GM23338 (cell line): ENCODE data around the gene C1orf116. TPM values are rescaled to one million over a fixed set of nuclear protein-coding genes. Genes with fewer than 3 reads are reported as not detected.
A peak's percentile ranks its signal among the peaks of the same experiment; 100 is the strongest.

Source experiments
- ATAC-seq: fragments of 200-7000 bp; cut with Tn5 transposase; 3 replicates; pipeline ENCODE4 v1.9.1; 2020
- DNase-seq: peaks from one replicate; pipeline ENCODE4 v3.0.0-alpha.2; 2015; ENCODE audit warnings: low spot score
- H2AFZ ChIP-seq: fragments of 200-600 bp; sonication (generic); 2 replicates; pipeline ENCODE4 v1.8.0; 2016; ENCODE audit warnings: antibody characterized with exemption, mild to moderate bottlenecking, moderate library complexity
- H3F3A ChIP-seq: fragments of 200-600 bp; sonication (generic); replicated peaks from 2 replicates; pipeline ENCODE4 v1.8.0; 2017; ENCODE audit warnings: antibody characterized with exemption, mixed run types, low read depth
- H3K27ac ChIP-seq: fragments of 200-600 bp; sonication (generic); 2 replicates; pipeline ENCODE4 v1.6.1; 2016; ENCODE audit warnings: low read depth
- H3K27me3 ChIP-seq: fragments of 200-600 bp; sonication (generic); 2 replicates; pipeline ENCODE4 v1.8.0; 2016; ENCODE audit warnings: mild to moderate bottlenecking, mixed run types, moderate library complexity; ENCODE audit not compliant: insufficient read depth
- H3K36me3 ChIP-seq: fragments of 200-600 bp; sonication (generic); 2 replicates; pipeline ENCODE4 v1.8.0; 2016; ENCODE audit warnings: mild to moderate bottlenecking; ENCODE audit not compliant: insufficient read depth
- H3K4me1 ChIP-seq: fragments of 200-600 bp; sonication (generic); 2 replicates; pipeline ENCODE4 v1.8.0; 2016; ENCODE audit warnings: mild to moderate bottlenecking, moderate library complexity; ENCODE audit not compliant: insufficient read depth
- H3K4me2 ChIP-seq: fragments of 200-600 bp; sonication (generic); 2 replicates; pipeline ENCODE4 v1.7.1; 2017; ENCODE audit warnings: mixed run types
- H3K4me3 ChIP-seq: fragments of 200-600 bp; sonication (generic); 2 replicates; pipeline ENCODE4 v1.6.1; 2016; ENCODE audit warnings: mixed run types
- H3K79me2 ChIP-seq: fragments of 200-600 bp; sonication (generic); replicated peaks from 2 replicates; pipeline ENCODE4 v1.8.0; 2017; ENCODE audit warnings: mild to moderate bottlenecking; ENCODE audit not compliant: insufficient read depth
- H3K9me2 ChIP-seq: fragments of 200-600 bp; sonication (generic); 2 replicates; pipeline ENCODE4 v1.8.0; 2017; ENCODE audit not compliant: insufficient read depth
- H4K20me1 ChIP-seq: fragments of 200-600 bp; sonication (generic); replicated peaks from 2 replicates; pipeline ENCODE4 v1.8.0; 2017; ENCODE audit warnings: mild to moderate bottlenecking; ENCODE audit not compliant: insufficient read depth
- H3K27ac Mint-ChIP-seq: 2 replicates; pipeline ENCODE4 v1.8.0; 2020; ENCODE audit warnings: inconsistent platforms, mild to moderate bottlenecking, moderate library complexity, mixed read lengths
- H3K27me3 Mint-ChIP-seq: 3 replicates; pipeline ENCODE4 v1.8.0; 2022; ENCODE audit warnings: low read depth, mild to moderate bottlenecking, moderate library complexity, mixed read lengths, inconsistent platforms; ENCODE audit not compliant: insufficient read depth, poor library complexity
- H3K36me3 Mint-ChIP-seq: 3 replicates; pipeline ENCODE4 v1.8.0; 2021; ENCODE audit warnings: low read depth, mild to moderate bottlenecking, inconsistent platforms, moderate library complexity, mixed read lengths
- H3K4me1 Mint-ChIP-seq: 3 replicates; pipeline ENCODE4 v1.8.0; 2020; ENCODE audit warnings: mild to moderate bottlenecking, inconsistent platforms, mixed read lengths
- H3K4me3 Mint-ChIP-seq: 3 replicates; pipeline ENCODE4 v1.8.0; 2021; ENCODE audit warnings: moderate library complexity, mild to moderate bottlenecking, inconsistent platforms, mixed read lengths
- H3K9me3 Mint-ChIP-seq: 3 replicates; pipeline ENCODE4 v1.8.0; 2020; ENCODE audit warnings: moderate library complexity, mild to moderate bottlenecking, inconsistent platforms, mixed read lengths
- CTCF ChIP-seq, 2 experiments: fragments of 200-600 bp in 1 of 2; sonication (generic) in 1 of 2; conservative IDR thresholded peaks; 2 replicates each; pipeline versions ENCODE4 v1.5.1 to v1.6.1; 2016 to 2017; ENCODE audit warnings: antibody characterized with exemption in 2 of 2, low read depth in 2 of 2, mild to moderate bottlenecking in 2 of 2, moderate library complexity in 1 of 2
- ETS1 ChIP-seq: IDR thresholded peaks from 2 replicates; pipeline ENCODE4 v1.6.1; 2016; ENCODE audit warnings: antibody characterized with exemption
- EZH2 ChIP-seq: fragments of 200-600 bp; sonication (generic); IDR thresholded peaks from one replicate; pipeline ENCODE4 v1.8.0; 2017; ENCODE audit warnings: antibody characterized with exemption, mild to moderate bottlenecking, low read depth; ENCODE audit not compliant: unreplicated experiment
- EZH2phosphoT487 ChIP-seq: fragments of 200-600 bp; sonication (generic); IDR thresholded peaks from one replicate; pipeline ENCODE4 v1.8.1; 2018; ENCODE audit warnings: antibody characterized with exemption; ENCODE audit not compliant: unreplicated experiment
- JUNB ChIP-seq: IDR thresholded peaks from one replicate; pipeline ENCODE4 v1.6.1; 2016; ENCODE audit warnings: antibody characterized with exemption; ENCODE audit not compliant: unreplicated experiment
- NANOG ChIP-seq: IDR thresholded peaks from 2 replicates; pipeline ENCODE4 v1.6.1; 2016; ENCODE audit warnings: antibody characterized with exemption, borderline replicate concordance
- POLR2AphosphoS5 ChIP-seq: IDR thresholded peaks from 2 replicates; pipeline ENCODE4 v1.6.1; 2016; ENCODE audit warnings: antibody characterized with exemption, low read depth
- STAT1 ChIP-seq: IDR thresholded peaks from one replicate; pipeline ENCODE4 v1.6.1; 2016; ENCODE audit warnings: antibody characterized with exemption; ENCODE audit not compliant: unreplicated experiment
- ZNF114 ChIP-seq: fragments of 250-450 bp; sonication (Bioruptor Pico); IDR thresholded peaks from 2 replicates; pipeline ENCODE4 v1.5.0; 2020; ENCODE audit warnings: mild to moderate bottlenecking, moderate library complexity
- ZNF462 ChIP-seq: fragments of 250-450 bp; sonication (Bioruptor Pico); IDR thresholded peaks from 2 replicates; pipeline ENCODE4 v1.5.0; 2020; ENCODE audit warnings: mild to moderate bottlenecking, moderate library complexity
- polyA plus RNA-seq: library from polyadenylated mRNA; unstranded; fragments of >200 nt; fragmentation: Nextera tagmentation; extraction: Ambion mirVana; gene quantifications from 2 replicates; pipeline ENCODE4 v1.2.1, GENCODE V29; 2016
- total RNA-seq: library from RNA; depleted of rRNA; stranded (reverse); fragments of >200 nt; shearing (Covaris generic); gene quantifications from 2 replicates; pipeline ENCODE4 v1.2.3, GENCODE V29; 2014

C1orf116 gene
- total and polyA plus RNA-seq, 2 experiments from 2014 or later = 2.3 to 5.3 TPM

- H3K4me2 ChIP-seq = no peak overlapping the region
Measured at GRCh38 chr1:207024202-207025145, 8.1 kb downstream of the C1orf116 start.

GRCh38 chr1:207022996-207023679, 9.4 kb downstream of the C1orf116 start:
- no peaks in the 10 kb centered on the region for H3K27me3 ChIP-seq
- no peaks in the 10 kb centered on the region for H3K9me3 Mint-ChIP-seq
- H3K36me3 ChIP-seq = no peaks in the 10 kb centered on the region
- H3K4me3 Mint-ChIP-seq = no peak overlapping the region
- no peak overlapping the region for H3K4me3 ChIP-seq
- no peaks in the 10 kb centered on the region for H3K9me2 ChIP-seq
- DNase-seq (no peak), ATAC-seq (no peak)
- H3K4me1 ChIP-seq = peaks cover 12% of the 10 kb centered on the region
- no peaks in the 10 kb centered on the region; the same call in 2 of the 3 replicates for H3K36me3 Mint-ChIP-seq
- H3F3A ChIP-seq = 0 out of 2 replicates have a peak, but pooled peaks cover 3% of the 10 kb centered on the region
- no peak overlapping the region for H3K27ac ChIP-seq
- H3K27me3 Mint-ChIP-seq = peaks cover 5% of the 10 kb centered on the region
- H3K4me2 ChIP-seq = no peak overlapping the region
- H4K20me1 ChIP-seq = no peaks in the 10 kb centered on the region
- H3K4me1 Mint-ChIP-seq = peaks cover 28% of the 10 kb centered on the region
- H3K27ac Mint-ChIP-seq = no peak overlapping the region
- H3K79me2 ChIP-seq = no peaks in the 10 kb centered on the region
- H2AFZ ChIP-seq = no peak overlapping the region
- TF ChIP-seq JUNB (no peak), POLR2AphosphoS5 (no peak), NANOG (no peak), STAT1 (no peak), ETS1 (no peak), ZNF114 (no peak), ZNF462 (no peak), EZH2 (no peak), CTCF (conservative IDR thresholded peaks at IDR 0.05; ENCODE audit: low read depth in 2 of 2) (no peak), EZH2phosphoT487 (no peak)

More at GRCh38 chr1:207024202-207025145, 8.1 kb downstream of the C1orf116 start:
- peaks cover 14% of the 10 kb centered on the region for H3K4me1 ChIP-seq
- no peak for TF ChIP-seq EZH2
- H3K36me3 ChIP-seq = no peaks in the 10 kb centered on the region
- H3K4me3 ChIP-seq = no peak overlapping the region
- H4K20me1 ChIP-seq = no peaks in the 10 kb centered on the region
- H3K9me3 Mint-ChIP-seq = no peaks in the 10 kb centered on the region
- ATAC-seq (peak; percentile 20; the same call in 2 of the 3 replicates), DNase-seq (no peak)
- H3K4me1 Mint-ChIP-seq = peaks cover 28% of the 10 kb centered on the region
- peaks cover 10% of the 10 kb centered on the region; the same call in 1 of the 2 replicates for H3K9me2 ChIP-seq
- H3F3A ChIP-seq = 0 out of 2 replicates have a peak, but pooled peaks cover 3% of the 10 kb centered on the region
- H3K36me3 Mint-ChIP-seq = no peaks in the 10 kb centered on the region; the same call in 2 of the 3 replicates
- H3K4me3 Mint-ChIP-seq = peak overlapping the region; percentile 32; the same call in 1 of the 3 replicates
- no peaks in the 10 kb centered on the region for H3K79me2 ChIP-seq
- H3K27me3 ChIP-seq = no peaks in the 10 kb centered on the region
- H3K27ac ChIP-seq = peak overlapping the region; percentile 39; the same call in 1 of the 2 replicates
- peaks cover 5% of the 10 kb centered on the region for H3K27me3 Mint-ChIP-seq
- H3K27ac Mint-ChIP-seq = peak overlapping the region; percentile 90
- no peak overlapping the region for H2AFZ ChIP-seq
